SK-N-SH (cell line): ENCODE results near the gene SCAF1. TPM values are rescaled to one million over a fixed set of nuclear protein-coding genes. Genes with fewer than 3 reads are reported as not detected.

Experiments used
- CTCF ChIA-PET: fragments of 300-600, 350-600 bp; formaldehyde crosslinking; extraction: SDS; loops from one replicate; lab custom pipeline; 2021; lab: Yijun Ruan, JAX
- POLR2A ChIA-PET: fragments of 350-600 bp; sonication (Branson Sonifier 250); formaldehyde crosslinking; extraction: SDS; loops from one replicate; lab custom pipeline; 2020; ENCODE audit warnings: antibody characterized with exemption, inconsistent platforms; lab: Yijun Ruan, JAX
- DNase-seq: peaks from one replicate; pipeline ENCODE4 v3.0.0; 2012
- H2AFZ ChIP-seq: fragments of 200-600 bp; sonication (generic); 2 replicates; pipeline ENCODE4 v1.8.1; 2016; ENCODE audit warnings: antibody characterized with exemption, mild to moderate bottlenecking, low read depth
- H3F3A ChIP-seq: fragments of 200-600 bp; sonication (generic); replicated peaks from 2 replicates; pipeline ENCODE3; 2016; ENCODE audit warnings: antibody characterized with exemption, mild to moderate bottlenecking; ENCODE audit not compliant: insufficient read depth
- H3K27ac ChIP-seq, 2 experiments: fragments of 200-500 bp in 1 of 2; fragments of 200-600 bp in 1 of 2; sonication (Bioruptor generic) in 1 of 2; sonication (generic), shearing (Covaris generic) in 1 of 2; 2 replicates each; pipeline versions ENCODE4 v1.5.1 to v1.6.1; 2014 to 2016; ENCODE audit warnings: low read depth in 2 of 2, inconsistent platforms in 1 of 2, low read length in 1 of 2, mild to moderate bottlenecking in 1 of 2, mixed read lengths in 1 of 2
- H3K27me3 ChIP-seq: fragments of 200-600 bp; sonication (generic), shearing (Covaris generic); 2 replicates; pipeline ENCODE4 v1.6.1; 2016; ENCODE audit warnings: mixed run types; ENCODE audit not compliant: insufficient read depth
- H3K36me3 ChIP-seq, 2 experiments: fragments of 200-500 bp in 1 of 2; fragments of 200-600 bp in 1 of 2; sonication (Bioruptor generic) in 1 of 2; sonication (generic) in 1 of 2; replicated peaks in 1 of 2; 2 replicates each; pipeline versions ENCODE3 to v1.5.1; 2014 to 2016; ENCODE audit warnings: low read length in 1 of 2, mild to moderate bottlenecking in 1 of 2; ENCODE audit not compliant: insufficient read depth in 2 of 2, control insufficient read depth in 1 of 2
- H3K4me1 ChIP-seq, 2 experiments: fragments of 200-500 bp in 1 of 2; fragments of 200-600 bp in 1 of 2; sonication (Bioruptor generic) in 1 of 2; sonication (generic), shearing (Covaris generic) in 1 of 2; 2 replicates each; pipeline versions ENCODE4 v1.5.1 to v1.6.1; 2014 to 2016; ENCODE audit warnings: low read depth in 1 of 2, low read length in 1 of 2, mixed run types in 1 of 2; ENCODE audit not compliant: insufficient read depth in 2 of 2, control insufficient read depth in 1 of 2
- H3K4me2 ChIP-seq: fragments of 200-600 bp; sonication (generic), shearing (Covaris generic); 2 replicates; pipeline ENCODE4 v1.6.1; 2017; ENCODE audit warnings: mixed run types
- H3K4me3 ChIP-seq, 2 experiments: fragments of 200-500 bp in 1 of 2; fragments of 200-600 bp in 1 of 2; sonication (Bioruptor generic) in 1 of 2; sonication (generic), shearing (Covaris generic) in 1 of 2; 2 replicates each; pipeline versions ENCODE4 v1.5.1 to v1.8.1; 2014 to 2016; ENCODE audit warnings: low read depth in 2 of 2, inconsistent platforms in 1 of 2, low read length in 1 of 2, mild to moderate bottlenecking in 1 of 2, mixed read lengths in 1 of 2, moderate library complexity in 1 of 2
- H3K79me2 ChIP-seq: fragments of 200-600 bp; sonication (generic); 2 replicates; pipeline ENCODE4 v1.8.1; 2017; ENCODE audit warnings: mild to moderate bottlenecking; ENCODE audit not compliant: insufficient read depth
- H3K9ac ChIP-seq: fragments of 200-600 bp; sonication (generic); 2 replicates; pipeline ENCODE4 v1.6.1; 2017; ENCODE audit warnings: mixed run types
- H3K9me2 ChIP-seq: fragments of 200-600 bp; sonication (generic); 2 replicates; pipeline ENCODE4 v1.6.1; 2017; ENCODE audit warnings: mixed run types
- H3K9me3 ChIP-seq: fragments of 200-600 bp; sonication (generic); 2 replicates; pipeline ENCODE4 v1.6.1; 2017; ENCODE audit warnings: mixed run types, mild to moderate bottlenecking, moderate library complexity
- H4K20me1 ChIP-seq: fragments of 200-600 bp; sonication (generic); 2 replicates; pipeline ENCODE4 v1.6.1; 2017; ENCODE audit warnings: mild to moderate bottlenecking, mixed run types; ENCODE audit not compliant: insufficient read depth
- CHD2 ChIP-seq: fragments of 150-350 bp; IDR thresholded peaks from 2 replicates; pipeline ENCODE4 v1.6.1; 2018; ENCODE audit warnings: low read length; ENCODE audit not compliant: partially characterized antibody
- GABPA ChIP-seq: IDR thresholded peaks from 2 replicates; pipeline ENCODE4 v1.4.0; 2012; ENCODE audit warnings: low read depth, mild to moderate bottlenecking
- GATA2 ChIP-seq: sonication (generic); formaldehyde crosslinking; IDR thresholded peaks from 2 replicates; pipeline ENCODE4 v1.5.0; 2020; ENCODE audit warnings: mild to moderate bottlenecking, missing genetic modification reagents
- IRF3 ChIP-seq: fragments of 150-350 bp; IDR thresholded peaks from 2 replicates; pipeline ENCODE4 v1.6.1; 2016; ENCODE audit warnings: mild to moderate bottlenecking, low read depth, low read length
- JUND ChIP-seq: IDR thresholded peaks from 2 replicates; pipeline ENCODE4 v1.4.0; 2012
- MAX ChIP-seq: IDR thresholded peaks from 2 replicates; pipeline ENCODE4 v1.4.0; 2012; ENCODE audit warnings: low read depth
- MEF2A ChIP-seq: IDR thresholded peaks from 2 replicates; pipeline ENCODE4 v1.4.0; 2012; ENCODE audit warnings: low read depth, borderline replicate concordance
- MXI1 ChIP-seq: IDR thresholded peaks from 2 replicates; pipeline ENCODE4 v1.6.1; 2012; ENCODE audit warnings: mild to moderate bottlenecking, low read depth, low read length, improper control_type of control experiment
- NRF1 ChIP-seq: IDR thresholded peaks from 2 replicates; pipeline ENCODE4 v1.6.1; 2012; ENCODE audit warnings: low read depth, mild to moderate bottlenecking, low read length
- RCOR1 ChIP-seq: fragments of 150-350 bp; IDR thresholded peaks from 2 replicates; pipeline ENCODE4 v1.6.1; 2017; ENCODE audit warnings: antibody characterized with exemption, low read length
- RFX5 ChIP-seq: IDR thresholded peaks from 2 replicates; pipeline ENCODE4 v1.6.1; 2012; ENCODE audit warnings: mild to moderate bottlenecking, improper control_type of control experiment, low read length
- SIN3A ChIP-seq: IDR thresholded peaks from 2 replicates; pipeline ENCODE4 v1.6.1; 2012; ENCODE audit warnings: low read depth, mild to moderate bottlenecking, low read length, moderate library complexity, borderline replicate concordance
- SMC3 ChIP-seq: IDR thresholded peaks from 2 replicates; pipeline ENCODE4 v1.6.1; 2012; ENCODE audit warnings: low read depth, low read length, improper control_type of control experiment
- TAF1 ChIP-seq: IDR thresholded peaks from 2 replicates; pipeline ENCODE4 v1.6.1; 2012; ENCODE audit warnings: low read depth, mild to moderate bottlenecking, low read length, moderate library complexity, borderline replicate concordance
- WGBS: methylation state at CpG from one replicate; pipeline ENCODE4 v1.1.6; 2017; ENCODE audit warnings: low lambda C conversion rate; 5-methylcytosine and 5-hydroxymethylcytosine counted together
- polyA plus RNA-seq, 3 experiments: library from polyadenylated mRNA; depleted of rRNA; stranded (reverse); fragments of >200 nt; gene quantifications; 2 replicates each; pipeline ENCODE4 v1.2.3, GENCODE V29; 2012
- TF ChIP-seq, protein P1 (sequence below): IDR thresholded peaks from 2 replicates; pipeline ENCODE4 v1.4.0; 2012; ENCODE audit warnings: low read depth, borderline replicate concordance

Gene SCAF1
- polyA plus RNA-seq, 1 of the 3 experiments (the other 2 are of a cell fraction), result 9.5 TPM

DNA sequence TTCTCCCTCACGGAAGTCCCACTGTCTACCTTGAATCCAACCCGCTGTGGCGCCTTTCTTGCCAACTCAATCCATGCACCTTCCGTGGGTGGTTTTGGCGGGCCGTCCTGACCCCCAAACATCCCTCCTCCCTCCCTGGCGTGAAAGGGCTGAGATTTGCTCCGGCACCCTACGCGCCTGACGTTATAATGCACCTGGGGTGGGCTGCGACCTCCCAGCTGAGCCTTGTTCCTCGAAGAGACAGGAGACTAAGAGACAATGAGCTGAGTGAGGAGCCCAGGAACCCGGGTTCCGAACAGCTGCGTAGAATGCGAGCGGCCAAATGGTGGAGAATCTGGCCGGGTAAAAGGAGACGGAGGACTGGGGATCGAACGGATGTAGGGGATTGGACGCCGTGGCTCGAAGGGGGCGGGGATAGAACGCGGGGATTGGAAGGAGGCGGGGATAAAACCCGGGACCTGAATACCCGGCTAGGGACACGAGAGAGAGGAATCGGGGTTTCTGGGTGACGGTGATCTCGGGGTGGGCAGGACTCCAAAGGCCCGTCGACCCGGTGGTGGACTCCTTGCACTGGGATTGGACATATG is 48.7 kb downstream of the SCAF1 start, which contains the start of gene CPT1C (continued):
- peak; percentile 15; the same call in 1 of the 2 replicates for TF ChIP-seq SIN3A
- no peak for TF ChIP-seq SMC3
- TF ChIP-seq GABPA, result no peak; the same call in 1 of the 2 replicates
- no peak for TF ChIP-seq IRF3
- TF ChIP-seq RCOR1, result no peak
- TF ChIP-seq, protein P1, sequence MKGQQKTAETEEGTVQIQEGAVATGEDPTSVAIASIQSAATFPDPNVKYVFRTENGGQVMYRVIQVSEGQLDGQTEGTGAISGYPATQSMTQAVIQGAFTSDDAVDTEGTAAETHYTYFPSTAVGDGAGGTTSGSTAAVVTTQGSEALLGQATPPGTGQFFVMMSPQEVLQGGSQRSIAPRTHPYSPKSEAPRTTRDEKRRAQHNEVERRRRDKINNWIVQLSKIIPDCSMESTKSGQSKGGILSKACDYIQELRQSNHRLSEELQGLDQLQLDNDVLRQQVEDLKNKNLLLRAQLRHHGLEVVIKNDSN, result no peak
- TF ChIP-seq JUND, result no peak
- TF ChIP-seq RFX5, result no peak
- no peak for TF ChIP-seq GATA2

DNA sequence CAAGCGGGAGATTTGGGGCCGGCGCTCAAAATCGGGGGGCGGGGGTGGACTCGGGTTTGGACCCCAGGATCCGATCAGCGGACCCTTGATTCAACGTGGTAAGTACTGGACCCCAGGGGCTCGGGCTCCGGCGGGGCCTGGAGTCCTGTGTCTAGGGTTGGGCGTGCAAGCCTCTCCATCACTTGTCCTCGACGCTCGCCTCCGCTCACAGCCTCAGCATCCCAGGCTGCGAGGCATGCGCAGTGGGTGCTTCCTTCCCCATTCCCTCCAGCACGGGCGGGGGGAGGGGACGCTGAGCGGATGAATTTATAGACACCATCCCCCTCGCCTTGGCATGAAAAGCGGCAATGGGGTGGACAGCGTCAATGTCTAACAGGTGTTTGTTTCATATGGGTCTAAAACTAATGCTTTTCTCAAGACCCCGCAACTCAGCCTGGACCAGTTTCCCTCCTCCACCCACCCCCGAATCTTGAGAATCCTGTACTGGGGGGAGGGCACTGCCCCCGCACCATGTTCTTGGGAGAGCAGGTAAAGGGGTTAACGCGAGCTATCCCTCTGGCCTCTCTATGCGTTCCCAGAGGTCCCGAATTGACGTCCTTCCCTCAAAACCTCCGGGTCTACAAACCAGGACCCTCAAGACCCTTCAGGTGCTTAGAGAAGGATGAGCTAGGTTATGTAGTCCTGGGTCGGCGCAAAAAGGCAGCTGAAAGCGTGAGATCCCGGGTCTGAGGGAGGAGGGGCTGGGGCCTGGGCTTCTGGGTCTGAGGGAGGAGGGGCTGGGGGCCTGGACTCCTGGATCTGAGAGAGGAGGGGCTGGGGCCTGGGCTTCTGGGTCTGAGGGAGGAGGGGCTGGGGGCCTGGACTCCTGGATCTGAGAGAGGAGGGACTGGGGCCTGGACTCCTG is 49.5 kb downstream of the SCAF1 start:
- H4K20me1 ChIP-seq, result no peaks in the 10 kb centered on the region
- ChIA-PET CTCF (interaction anchor here (0.6 to 8.0 kb wide), 10 partner anchors 10 to 121 kb away, joined by 3 to 75 read pairs (median 4); partner anchors contain the start of genes FUZ and PRMT1), POLR2A (interaction anchor here (0.6 to 3.2 kb wide), 6 partner anchors 11 to 174 kb away, joined by 3 to 11 read pairs (median 4); partner anchors contain the start of gene PRMT1)
- peak overlapping the region; percentile 77 to 81 for H3K4me3 ChIP-seq
- peak overlapping the region; percentile 71 for H3K9ac ChIP-seq
- 17% methylated on average over 25 of the region's 39 CpGs for WGBS
- peaks cover 15% of the 10 kb centered on the region for H3F3A ChIP-seq
- DNase-seq, result peak; percentile 91
- H3K4me2 ChIP-seq, result peak overlapping the region; percentile 95
- peaks cover 6 to 28% of the 10 kb centered on the region in 2 experiments; a peak in 2 of 4 replicates for H3K4me1 ChIP-seq
- no peaks in the 10 kb centered on the region for H3K9me2 ChIP-seq
- H3K9me3 ChIP-seq, result no peaks in the 10 kb centered on the region
- peak overlapping the region; percentile 81 for H2AFZ ChIP-seq
- H3K27ac ChIP-seq, result peak overlapping the region; percentile 60 to 95; a peak in 3 of 4 replicates
- peaks cover 15 to 20% of the 10 kb centered on the region in 2 experiments for H3K36me3 ChIP-seq
- TF ChIP-seq CHD2, result peak; percentile 93
- TF ChIP-seq RCOR1, result no peak
- TF ChIP-seq TAF1, result 0 out of 2 replicates have a peak, but pooled peaks have one; percentile 27
- TF ChIP-seq MEF2A, result no peak
- 0 out of 2 replicates have a peak, but pooled peaks have one; percentile 15 for TF ChIP-seq MXI1
- peak; percentile 95 for TF ChIP-seq MAX
- TF ChIP-seq NRF1, result peak; percentile 84
- no peaks in the 10 kb centered on the region for H3K27me3 ChIP-seq
- peaks cover 27% of the 10 kb centered on the region for H3K79me2 ChIP-seq
